ENCODE data around the gene HSDL2. TPM values are rescaled to one million over a fixed set of nuclear protein-coding genes. Genes with fewer than 3 reads are reported as not detected.
"Not testable (repeated sequence)": the region's sequence is repeated elsewhere in the genome, so short reads cannot be mapped to it uniquely, and the experiment has no call there.

The HSDL2 gene
- total RNA-seq, 1 experiment from 2014 or later = 27.4 TPM

DNA sequence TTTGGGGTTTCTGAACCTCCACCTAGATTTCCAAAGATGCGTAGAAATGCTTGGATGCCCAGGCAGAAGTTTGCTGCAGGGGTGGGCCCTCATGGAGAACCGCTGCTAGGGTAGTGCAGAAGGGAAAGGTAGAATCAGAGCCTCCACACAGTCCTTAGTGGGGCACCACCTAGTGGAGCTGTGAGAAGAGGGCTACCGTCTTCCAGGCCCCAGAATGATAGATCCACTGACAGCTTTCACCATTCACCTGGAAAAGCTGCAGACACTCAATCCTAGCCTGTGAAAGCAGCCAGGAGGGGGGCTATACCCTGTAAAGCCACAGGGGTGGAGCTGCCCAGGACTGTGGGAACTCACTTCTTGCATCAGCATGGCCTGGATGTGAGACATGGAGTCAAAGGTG, 13.3 kb upstream of the HSDL2 start:
- DNase-seq (ENCODE audit: low spot score) = peak; percentile 45

- DNase-seq (ENCODE audit: low spot score) = no peak
Observed at GRCh38 chr9:112367465-112367864, 12.4 kb upstream of the HSDL2 start.

- no peak for DNase-seq (ENCODE audit: low spot score)
Observed at GRCh38 chr9:112369817-112370216, 10.1 kb upstream of the HSDL2 start.

- DNase-seq (ENCODE audit: low spot score) = no peak
Observed at GRCh38 chr9:112371060-112371459, 8.8 kb upstream of the HSDL2 start.

DNA sequence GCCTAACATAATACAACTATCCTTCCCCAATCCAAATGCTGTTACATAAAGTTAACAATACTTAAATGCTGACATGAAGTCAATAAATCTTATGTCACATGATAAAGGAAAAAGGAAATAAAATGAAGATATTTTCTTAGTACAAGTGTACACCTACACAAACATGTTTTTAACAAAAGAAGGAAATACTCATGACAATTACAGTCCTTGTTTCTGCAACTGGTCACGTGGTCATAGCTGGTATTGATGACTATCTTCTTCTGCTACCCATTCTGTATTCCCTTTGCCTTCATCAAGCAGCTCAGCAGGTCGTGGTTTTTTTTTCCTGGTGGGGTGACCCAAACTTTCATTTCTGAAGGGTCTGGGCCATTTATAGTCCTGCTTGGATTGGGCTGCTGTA, 6.2 kb upstream of the HSDL2 start:
- DNase-seq (ENCODE audit: low spot score) = not testable (repeated sequence)

- DNase-seq (ENCODE audit: low spot score) = not testable (repeated sequence)
Observed at GRCh38 chr9:112374232-112374631, 5.7 kb upstream of the HSDL2 start.

DNA sequence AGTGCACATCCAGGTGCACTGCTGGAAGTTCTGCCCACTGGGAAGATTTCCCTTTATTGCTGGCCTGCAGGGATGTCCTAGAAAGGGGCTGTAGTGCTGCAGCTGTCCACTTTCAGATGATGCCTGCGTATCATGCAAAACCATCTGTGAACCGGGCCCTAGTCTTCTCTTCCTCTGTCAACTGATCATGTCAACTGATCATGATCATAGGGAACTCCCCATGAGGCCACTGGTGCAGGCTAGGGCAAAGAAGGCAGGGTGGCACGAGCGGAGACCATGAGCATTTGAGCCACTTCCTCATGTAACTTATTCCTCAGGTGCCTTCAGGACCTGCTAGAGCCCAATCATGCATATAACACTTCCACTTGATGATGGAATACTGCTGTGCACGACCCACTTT, 4.5 kb upstream of the HSDL2 start:
- DNase-seq (ENCODE audit: low spot score) = no peak

- DNase-seq (ENCODE audit: low spot score) = no peak
Observed at GRCh38 chr9:112377087-112377486, 2.8 kb upstream of the HSDL2 start.

- DNase-seq (ENCODE audit: low spot score) = peak; percentile 15
Observed at GRCh38 chr9:112377684-112378327, 2.1 kb upstream of the HSDL2 start.

- peak; percentile 29 for DNase-seq (ENCODE audit: low spot score)
Observed at GRCh38 chr9:112378328-112379176, 1.4 kb upstream of the HSDL2 start.

DNA sequence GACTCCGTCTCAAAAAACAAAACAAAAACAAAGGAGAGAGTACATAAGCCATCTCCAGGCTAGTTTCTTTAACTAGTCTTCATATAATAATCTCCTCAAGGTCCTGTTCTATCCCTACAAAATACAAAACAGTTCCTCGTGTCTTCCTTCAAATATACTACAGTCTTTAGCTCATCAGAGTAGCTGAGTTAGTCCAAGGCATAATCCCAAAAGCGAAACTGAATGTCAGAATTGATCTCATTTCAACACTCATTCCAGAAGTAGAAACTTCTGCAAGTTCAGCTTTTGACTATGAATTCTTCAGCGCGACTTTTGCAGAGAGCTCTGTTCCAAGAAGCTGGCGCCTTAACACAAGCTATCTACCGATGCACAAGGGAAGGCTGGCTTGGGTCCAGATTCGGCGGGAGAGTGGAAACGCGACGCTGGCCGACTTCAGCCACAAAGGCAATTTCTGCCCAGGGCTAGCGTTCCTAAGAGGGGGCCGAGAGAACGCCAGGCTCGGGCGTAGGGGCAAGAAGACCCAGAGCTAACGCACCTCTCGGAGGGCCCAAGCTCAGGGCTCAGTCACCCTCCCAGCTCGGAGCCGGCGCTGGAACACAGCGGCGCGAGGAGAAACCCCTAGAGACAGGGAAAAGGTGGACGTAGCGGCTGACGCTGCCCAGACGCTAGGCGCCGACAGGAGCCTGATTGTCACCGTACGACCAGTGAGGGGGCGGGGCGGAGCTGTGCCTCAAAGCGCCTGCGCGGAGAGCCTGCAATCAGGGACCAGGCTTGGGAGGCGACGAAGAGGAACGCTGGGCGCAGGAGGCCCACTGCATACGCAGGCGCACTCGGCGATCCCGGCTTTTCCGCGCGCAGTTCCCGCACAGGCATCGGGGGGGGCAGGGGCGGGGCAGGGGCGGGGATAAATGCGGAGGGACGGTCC, 469 bp upstream of the HSDL2 start:
- DNase-seq (ENCODE audit: low spot score) = peak; percentile 99

DNA sequence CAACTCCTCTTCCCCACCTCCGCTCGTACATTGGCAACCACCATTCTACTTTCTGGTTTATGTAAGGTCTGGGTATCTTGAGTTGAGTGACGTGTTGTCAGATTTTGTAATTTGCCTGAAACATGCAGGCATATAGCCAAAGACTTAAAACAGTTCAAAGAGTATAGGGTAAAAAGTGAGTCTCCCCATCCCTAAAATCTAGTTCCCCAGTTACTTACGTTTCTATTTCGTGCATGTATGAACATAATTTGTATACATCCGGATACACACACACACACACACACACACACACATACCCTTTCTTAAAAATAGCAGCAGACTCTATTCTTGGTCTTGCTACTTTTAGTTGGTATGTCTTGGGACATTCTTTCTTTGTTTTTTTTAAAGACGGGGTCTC, 915 bp downstream of the HSDL2 start:
- DNase-seq (ENCODE audit: low spot score) = no peak

- DNase-seq (ENCODE audit: low spot score) = no peak
Observed at GRCh38 chr9:112382066-112382465, 2.2 kb downstream of the HSDL2 start.

- no peak for DNase-seq (ENCODE audit: low spot score)
Observed at GRCh38 chr9:112382501-112383364, 2.8 kb downstream of the HSDL2 start.

DNA sequence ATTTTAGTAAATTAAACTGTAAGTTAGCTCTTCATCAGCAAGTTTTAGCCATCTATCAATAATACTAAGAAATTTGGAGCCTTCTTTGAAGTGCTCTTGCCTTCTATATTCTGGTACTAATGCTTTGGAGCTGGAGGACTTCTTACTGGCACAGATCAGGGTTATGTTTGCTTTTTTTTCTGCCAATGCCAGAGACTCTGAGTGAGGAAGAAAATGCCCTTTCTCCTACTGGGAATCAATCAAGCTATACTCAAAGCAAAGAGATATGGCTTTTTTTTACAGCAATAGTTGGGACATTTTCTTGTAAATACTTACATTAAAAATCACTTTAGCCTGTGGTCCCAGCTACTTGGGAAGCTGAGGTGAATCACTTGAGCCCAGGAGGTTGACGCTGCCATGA, 4.3 kb downstream of the HSDL2 start:
- no peak for DNase-seq (ENCODE audit: low spot score)

DNA sequence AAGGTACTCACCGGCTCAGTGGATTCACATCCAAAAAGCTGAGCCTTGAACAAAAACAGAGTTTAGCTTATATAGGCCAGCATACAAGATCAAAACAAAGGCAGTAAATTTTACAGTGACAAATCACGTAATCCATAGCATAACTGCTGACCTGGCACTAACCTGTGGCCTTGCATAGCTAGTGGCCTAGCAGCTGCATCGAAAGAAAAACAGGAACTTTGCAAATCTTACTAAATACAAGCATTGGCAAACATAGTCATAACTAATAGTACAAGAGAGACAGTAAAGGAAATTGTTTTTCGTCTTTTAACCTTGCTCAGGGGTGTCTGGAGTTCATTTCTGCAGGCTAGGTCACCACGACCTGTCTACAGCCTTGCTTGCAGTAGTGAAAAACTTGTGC, 4.8 kb downstream of the HSDL2 start:
- DNase-seq (ENCODE audit: low spot score) = no peak

DNA sequence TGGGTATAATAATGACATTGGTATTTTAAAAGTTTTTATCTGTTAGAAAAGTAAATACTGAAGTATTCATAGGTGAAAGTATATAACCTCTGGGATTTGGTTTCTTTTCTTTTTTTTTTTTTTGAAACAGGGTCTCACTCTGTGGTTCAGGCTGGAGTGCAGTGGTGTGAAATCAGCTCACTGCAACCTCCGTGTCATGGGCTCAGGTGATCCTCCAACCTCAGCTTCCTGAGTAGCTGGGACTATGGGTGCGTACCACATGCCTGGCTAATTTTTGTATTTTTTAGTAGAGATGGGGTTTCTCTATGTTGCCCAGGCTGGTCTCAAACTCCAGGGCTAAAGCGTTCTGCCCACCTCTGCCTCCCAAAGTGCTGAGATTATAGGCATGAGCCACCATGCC, 7.2 kb downstream of the HSDL2 start:
- DNase-seq (ENCODE audit: low spot score) = no peak

DNA sequence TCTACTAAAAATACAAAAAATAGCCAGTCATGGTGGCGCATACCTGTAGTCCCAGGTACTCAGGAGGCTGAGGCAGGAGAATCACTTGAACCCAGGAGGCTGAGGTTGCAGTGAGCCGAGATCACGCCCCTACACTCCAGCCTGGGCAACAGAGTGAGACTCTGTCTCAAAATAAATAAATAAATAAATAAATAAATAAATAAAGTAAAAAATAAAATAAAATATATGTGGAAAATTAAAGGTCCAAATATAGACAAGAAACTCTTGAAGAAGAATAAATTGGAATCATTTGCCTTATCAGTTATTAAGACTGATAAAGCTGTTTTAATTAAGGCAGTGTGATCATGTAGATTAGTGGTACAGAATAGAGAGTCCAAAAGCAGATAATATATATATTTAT, 10.0 kb downstream of the HSDL2 start:
- not testable (repeated sequence) for DNase-seq (ENCODE audit: low spot score)

GRCh38 chr9:112391936-112392560, 12.1 kb downstream of the HSDL2 start:
- DNase-seq (ENCODE audit: low spot score) = peak; percentile 28

GRCh38 chr9:112393146-112393545, 13.2 kb downstream of the HSDL2 start:
- DNase-seq (ENCODE audit: low spot score) = not testable (repeated sequence)

DNA sequence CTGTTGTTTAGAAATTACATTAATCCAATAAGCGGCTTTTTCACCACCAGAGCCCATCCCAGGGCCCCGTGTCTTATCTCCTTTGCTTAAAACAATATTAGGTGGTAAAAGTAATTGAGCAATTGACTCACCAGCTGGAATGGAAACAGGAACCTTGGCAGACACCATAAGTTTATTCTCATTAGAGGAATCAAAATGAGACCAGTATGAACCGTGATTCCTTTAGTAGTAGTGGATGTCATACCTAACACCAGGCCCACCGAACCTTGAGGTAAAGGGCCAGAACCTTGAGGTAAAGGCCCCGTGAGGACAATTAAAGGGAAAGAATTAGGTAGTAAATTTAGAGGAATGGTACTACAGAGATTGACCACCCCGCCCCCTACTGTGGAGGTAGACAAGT, 16.5 kb downstream of the HSDL2 start:
- no peak for DNase-seq (ENCODE audit: low spot score)
